ENCODE results near the gene B9D1. TPM values are rescaled to one million over a fixed set of nuclear protein-coding genes. Genes with fewer than 3 reads are reported as not detected.

B9D1 gene
- total and polyA plus RNA-seq, 12 donors, result 5.3 to 18.8 (median 10.4) TPM

DNA sequence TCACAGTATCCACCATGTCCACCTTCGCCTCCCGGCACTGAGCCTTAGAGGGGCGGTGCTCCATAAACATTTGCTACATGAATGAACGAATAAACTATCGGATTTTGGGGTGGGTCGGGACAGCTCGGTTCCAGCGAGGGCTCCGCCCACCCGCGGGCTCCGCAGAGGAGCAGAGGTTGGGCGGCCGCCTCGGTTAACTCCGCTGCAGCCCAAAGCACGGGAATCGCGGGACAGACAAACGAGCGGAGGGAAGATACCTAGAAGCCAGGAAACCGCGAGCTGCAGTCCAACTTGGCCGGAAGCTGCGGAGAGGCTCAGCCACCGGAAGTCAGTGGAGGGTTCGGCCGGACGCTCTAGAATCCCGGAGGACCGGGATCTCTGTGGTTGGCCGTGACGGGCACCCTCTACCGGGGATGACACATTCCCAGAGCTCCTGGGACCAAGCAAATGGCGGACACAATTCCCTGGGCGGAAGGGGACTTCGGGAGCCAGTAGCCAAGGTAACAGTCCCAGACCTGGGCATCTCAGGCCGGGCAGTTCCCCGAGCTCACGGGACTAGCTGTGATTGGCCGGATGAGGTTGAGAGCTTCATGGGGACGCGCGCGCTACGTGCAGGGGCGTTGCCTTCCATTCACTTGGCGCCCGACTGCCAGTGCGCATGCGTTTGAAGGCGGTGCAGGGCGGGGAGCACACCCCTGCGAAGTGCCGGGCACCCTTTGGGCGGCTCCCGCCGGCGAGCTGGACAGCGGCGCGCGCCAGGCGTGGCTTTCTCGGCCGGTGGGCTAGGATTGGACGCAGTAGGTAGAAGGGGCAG, 15.3 kb upstream of the B9D1 start:
- WGBS, 2 donors, result 0% methylated on average over 67 of the region's 67 CpGs
- TF ChIP-seq, protein P1, sequence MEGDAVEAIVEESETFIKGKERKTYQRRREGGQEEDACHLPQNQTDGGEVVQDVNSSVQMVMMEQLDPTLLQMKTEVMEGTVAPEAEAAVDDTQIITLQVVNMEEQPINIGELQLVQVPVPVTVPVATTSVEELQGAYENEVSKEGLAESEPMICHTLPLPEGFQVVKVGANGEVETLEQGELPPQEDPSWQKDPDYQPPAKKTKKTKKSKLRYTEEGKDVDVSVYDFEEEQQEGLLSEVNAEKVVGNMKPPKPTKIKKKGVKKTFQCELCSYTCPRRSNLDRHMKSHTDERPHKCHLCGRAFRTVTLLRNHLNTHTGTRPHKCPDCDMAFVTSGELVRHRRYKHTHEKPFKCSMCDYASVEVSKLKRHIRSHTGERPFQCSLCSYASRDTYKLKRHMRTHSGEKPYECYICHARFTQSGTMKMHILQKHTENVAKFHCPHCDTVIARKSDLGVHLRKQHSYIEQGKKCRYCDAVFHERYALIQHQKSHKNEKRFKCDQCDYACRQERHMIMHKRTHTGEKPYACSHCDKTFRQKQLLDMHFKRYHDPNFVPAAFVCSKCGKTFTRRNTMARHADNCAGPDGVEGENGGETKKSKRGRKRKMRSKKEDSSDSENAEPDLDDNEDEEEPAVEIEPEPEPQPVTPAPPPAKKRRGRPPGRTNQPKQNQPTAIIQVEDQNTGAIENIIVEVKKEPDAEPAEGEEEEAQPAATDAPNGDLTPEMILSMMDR (IDR thresholded peaks at IDR 0.05), result peak in 5 of 9 donors; percentile 15 to 31 (median 17)
- Histone ChIP-seq H3K27ac (peak overlapping the region; percentile 80 to 98 (median 94)), H3K36me3 (peaks cover 0 to 44% (median 25%) of the 10 kb centered on the region in 9 donors), H3K27me3 (no peaks in the 10 kb centered on the region), H3K4me1 (peaks cover 3 to 34% (median 22%) of the 10 kb centered on the region in 9 donors), H3K9me3 (no peaks in the 10 kb centered on the region), H3K4me3 (peak overlapping the region; percentile 61 to 96 (median 88))
- intact Hi-C loops (cut with DNase I), result loop anchor here in 2 of 10 donors (2.0 to 5.0 kb wide), 2 partner anchors 19 to 69 kb away; no protein-coding TSS in a partner anchor
- DNase-seq (peak; percentile 98 to 99), ATAC-seq (peak; percentile 95 to 98 (median 96))

DNA sequence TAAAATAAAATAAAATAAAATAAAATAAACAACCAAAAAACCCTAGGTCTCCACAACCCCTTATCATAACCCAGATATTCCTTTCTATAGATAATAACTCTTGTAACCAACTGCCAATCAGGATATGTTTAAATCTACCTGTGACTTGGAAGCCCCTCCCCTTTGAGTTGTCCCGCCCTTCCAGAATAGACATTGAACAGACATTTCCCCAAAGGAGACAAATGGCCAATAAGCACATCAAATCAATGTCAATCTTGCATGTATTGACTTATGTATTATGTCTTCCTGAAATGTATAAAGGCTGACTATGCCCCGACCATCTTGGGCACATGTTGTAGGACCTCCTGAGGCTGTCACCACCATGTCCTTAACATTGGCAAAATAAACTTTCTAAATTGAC, 14.3 kb upstream of the B9D1 start:
- Histone ChIP-seq H3K9me3 (no peaks in the 10 kb centered on the region), H3K4me1 (peaks cover 3 to 37% (median 21%) of the 10 kb centered on the region in 9 donors), H3K27me3 (no peaks in the 10 kb centered on the region), H3K27ac (peak overlapping the region; percentile 80 to 98 (median 94)), H3K36me3 (peaks cover 0 to 34% (median 19%) of the 10 kb centered on the region in 9 donors), H3K4me3 (peak overlapping the region; percentile 47 to 96 (median 88))
- DNase-seq (no peak), ATAC-seq (no peak)
- intact Hi-C loops (cut with DNase I), result loop anchor here in 2 of 10 donors (2.0 to 5.0 kb wide), 2 partner anchors 20 to 70 kb away; no protein-coding TSS in a partner anchor
- WGBS, 2 donors, result 26 to 54% methylated on average over 2 of the region's 2 CpGs
- TF ChIP-seq, protein P1 (IDR thresholded peaks at IDR 0.05), result no peak

- WGBS, 2 donors, result 97 to 100% methylated on average over 1 of the region's 1 CpG
- Histone ChIP-seq H3K36me3 (peaks cover 0 to 23% (median 9%) of the 10 kb centered on the region in 9 donors), H3K9me3 (no peaks in the 10 kb centered on the region), H3K4me1 (peaks cover 4 to 48% (median 25%) of the 10 kb centered on the region in 9 donors), H3K4me3 (no peak overlapping the region), H3K27ac (no peak overlapping the region), H3K27me3 (no peaks in the 10 kb centered on the region)
- intact Hi-C loops (cut with DNase I), result loop anchor here in 2 of 10 donors (2.0 to 5.0 kb wide), 2 partner anchors 21 to 72 kb away; no protein-coding TSS in a partner anchor
- DNase-seq (no peak), ATAC-seq (no peak)
- TF ChIP-seq, protein P1 (IDR thresholded peaks at IDR 0.05), result no peak
Observed at GRCh38 chr17:19375732-19376131, 13.2 kb upstream of the B9D1 start.

DNA sequence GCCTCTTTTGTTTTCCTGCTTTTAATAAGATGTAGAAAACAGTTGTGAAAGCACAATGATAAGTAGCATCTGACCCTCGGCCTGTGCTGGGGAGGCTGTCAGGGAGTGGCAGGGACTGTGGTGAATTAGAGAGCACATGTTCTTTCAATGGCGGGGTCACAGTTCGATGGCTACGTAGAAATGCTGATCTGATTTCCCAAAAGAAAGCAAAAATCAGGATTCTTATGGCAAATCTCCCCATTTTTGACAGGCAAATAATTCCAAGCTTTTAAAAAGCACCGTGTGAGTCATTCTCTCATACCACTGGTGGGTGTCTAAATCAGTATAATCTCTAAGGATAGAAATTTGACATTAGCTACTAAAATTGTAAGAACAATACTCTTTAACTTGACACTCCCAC, 11.6 kb upstream of the B9D1 start:
- no peak for ATAC-seq
- Histone ChIP-seq H3K4me1 (peaks cover 7 to 53% (median 31%) of the 10 kb centered on the region in 9 donors), H3K27ac (no peak overlapping the region), H3K9me3 (no peaks in the 10 kb centered on the region), H3K27me3 (no peaks in the 10 kb centered on the region), H3K36me3 (peaks cover 0 to 8% (median 0%) of the 10 kb centered on the region in 9 donors), H3K4me3 (no peak overlapping the region)
- DNase-seq, result no peak
- TF ChIP-seq, protein P1 (IDR thresholded peaks at IDR 0.05), result no peak
- intact Hi-C loops (cut with DNase I), result no loop called here
- WGBS, 2 donors, result 92% methylated on average over 5 of the region's 5 CpGs
